ENCODE data around the gene TRAF3.

TRAF3 gene

DNA sequence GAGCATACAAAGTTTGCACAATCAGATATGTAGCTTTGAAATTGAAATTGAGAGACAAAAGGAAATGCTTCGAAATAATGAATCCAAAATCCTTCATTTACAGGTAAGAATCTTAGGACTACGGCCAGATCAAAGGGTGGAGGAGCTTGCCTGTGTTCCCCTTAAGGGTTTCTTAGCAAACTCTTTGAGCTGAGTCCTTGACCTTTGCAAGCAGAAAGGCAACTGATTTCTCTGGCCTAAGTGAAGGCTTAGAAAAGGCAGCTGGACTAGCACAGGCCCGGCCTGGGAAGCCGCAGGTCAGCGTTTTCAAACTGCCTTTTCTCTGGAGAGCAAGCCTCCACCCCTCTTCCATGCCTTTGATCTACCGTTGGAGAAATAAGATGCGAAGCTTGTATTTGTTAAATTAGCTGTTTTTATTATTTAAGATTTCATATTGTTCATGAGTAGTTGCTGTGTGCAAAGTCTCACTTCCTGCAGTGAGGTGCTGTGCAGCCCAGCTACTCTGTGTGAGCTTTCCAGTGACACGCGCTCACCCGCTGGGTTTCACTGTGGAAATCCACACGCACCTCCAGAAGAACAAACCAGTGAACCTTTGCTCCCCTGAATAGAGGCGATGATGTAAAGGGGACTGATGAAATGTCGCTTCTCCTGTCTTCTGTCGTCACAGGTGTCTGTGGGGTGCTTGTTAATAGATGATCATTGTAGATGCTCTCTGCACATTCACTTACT is 120.2 kb downstream of the TRAF3 start:
- no peak for DNase-seq

DNA sequence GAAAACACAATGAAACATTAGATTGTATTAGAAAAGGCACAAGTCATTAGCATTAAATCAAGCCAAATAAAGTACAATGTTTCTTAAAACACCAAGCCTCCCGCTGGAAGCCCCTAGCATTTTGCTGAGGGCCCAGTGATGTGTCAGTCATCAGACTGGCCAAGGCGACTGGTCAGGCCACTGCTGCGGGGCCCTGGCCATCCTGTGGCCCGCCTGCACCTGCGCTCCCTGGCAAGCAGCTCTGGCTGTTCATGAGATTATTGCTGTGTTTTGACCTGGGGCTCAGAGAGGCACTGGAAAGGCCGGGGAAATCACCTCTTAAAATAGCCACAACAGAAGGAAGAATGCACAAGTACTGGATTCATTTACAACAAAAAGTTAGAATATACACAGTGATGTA is 121.0 kb downstream of the TRAF3 start:
- DNase-seq = no peak

DNA sequence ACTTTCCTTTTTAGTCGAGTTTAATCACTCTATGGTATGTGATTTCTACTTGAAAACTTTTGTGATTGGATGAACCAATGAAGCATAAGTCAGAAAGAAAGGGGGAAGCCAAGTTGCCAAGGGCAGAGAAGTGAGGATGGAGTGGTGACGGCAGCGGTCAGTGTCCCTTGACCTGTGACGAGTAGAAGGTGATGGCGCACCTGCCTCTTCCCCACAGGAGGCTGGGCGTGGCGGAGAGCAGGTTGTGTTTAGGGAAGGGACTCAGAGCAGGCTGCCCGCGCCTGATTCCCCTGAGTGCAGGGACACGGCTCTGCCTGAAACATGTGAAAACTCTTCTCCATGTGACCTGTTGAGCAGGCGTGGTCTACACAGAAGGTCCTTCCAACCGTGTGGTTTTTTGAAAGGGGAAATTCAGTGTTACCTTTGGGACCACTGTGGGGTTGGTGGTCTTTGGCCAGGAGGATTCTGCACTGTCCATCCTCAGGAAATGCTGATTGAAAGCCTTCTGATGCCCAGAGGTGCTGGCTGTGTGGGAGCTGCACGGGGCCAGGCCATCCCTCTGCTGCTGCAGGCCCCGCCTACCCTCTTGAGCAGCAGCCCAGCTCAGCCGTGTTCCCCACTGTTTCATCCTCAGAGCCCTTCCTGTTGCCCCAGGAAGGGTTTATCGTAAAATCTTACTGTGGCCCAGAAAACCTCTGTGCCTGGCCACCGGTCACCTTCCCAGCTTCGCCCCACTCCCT is 121.7 kb downstream of the TRAF3 start:
- no peak for DNase-seq

DNA sequence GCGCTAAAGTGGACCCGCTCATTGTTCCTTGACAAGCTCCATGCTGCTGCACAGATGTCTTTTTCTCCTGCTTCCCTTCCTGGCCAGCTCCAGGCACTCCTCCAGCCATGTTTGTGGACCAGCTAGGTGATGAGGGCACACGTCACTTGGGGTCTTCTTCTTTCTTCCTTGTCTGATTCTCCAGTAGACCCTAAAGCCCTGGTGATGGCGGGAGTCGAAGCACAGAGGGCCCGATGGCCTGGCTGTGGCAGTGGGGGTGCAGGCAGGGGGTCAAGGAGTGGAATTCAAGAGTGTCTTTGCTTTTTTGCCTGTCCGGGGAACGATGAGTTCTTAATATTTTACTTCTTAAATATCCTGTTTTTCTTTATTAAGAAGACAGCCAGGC is 122.3 kb downstream of the TRAF3 start:
- DNase-seq = no peak

DNA sequence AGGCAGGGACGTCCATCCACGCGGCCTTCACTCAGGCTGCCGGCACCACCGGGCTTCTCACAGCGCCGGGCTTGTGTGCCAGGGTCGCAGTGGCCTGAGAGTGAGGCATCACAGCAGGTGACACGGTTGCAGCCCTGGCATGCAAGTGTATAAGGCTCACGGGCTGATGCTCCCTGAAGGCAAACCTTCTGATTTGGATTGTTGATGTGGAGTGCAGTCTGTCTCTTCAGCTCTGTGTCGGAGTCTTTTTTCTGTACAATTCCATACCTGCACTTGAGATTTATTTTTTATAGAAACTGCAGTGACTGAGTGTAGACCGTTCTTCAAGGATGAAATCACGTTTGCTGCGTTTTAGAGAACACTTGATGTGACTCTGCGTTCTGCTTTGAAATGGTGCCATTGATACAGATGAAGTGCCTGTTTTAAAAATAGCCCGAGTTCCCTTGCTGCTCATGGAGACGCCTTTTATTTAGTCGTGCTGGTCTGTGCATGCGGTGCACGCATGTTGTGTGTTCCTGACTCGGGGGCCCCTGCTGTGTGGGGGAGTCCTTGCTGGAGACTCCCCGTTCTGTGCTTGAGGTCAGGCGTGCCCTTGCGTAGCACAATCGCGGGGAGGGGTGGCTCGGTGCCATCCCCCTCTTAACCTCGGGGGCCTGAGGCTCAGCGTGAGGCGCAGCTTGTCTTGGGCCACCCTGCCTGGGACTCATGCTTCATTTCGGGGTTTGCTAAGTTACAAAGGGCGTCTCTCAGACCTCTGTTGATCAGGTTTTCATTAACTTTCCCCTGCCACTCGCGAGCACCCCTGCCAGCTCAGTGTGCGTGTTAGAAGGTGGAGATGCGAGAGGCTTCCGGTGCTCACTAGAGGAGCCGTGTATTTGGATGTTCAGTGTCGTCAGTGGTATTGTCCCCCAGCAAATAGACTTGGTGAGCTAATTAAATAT is 123.7 kb downstream of the TRAF3 start:
- DNase-seq = no peak

DNA sequence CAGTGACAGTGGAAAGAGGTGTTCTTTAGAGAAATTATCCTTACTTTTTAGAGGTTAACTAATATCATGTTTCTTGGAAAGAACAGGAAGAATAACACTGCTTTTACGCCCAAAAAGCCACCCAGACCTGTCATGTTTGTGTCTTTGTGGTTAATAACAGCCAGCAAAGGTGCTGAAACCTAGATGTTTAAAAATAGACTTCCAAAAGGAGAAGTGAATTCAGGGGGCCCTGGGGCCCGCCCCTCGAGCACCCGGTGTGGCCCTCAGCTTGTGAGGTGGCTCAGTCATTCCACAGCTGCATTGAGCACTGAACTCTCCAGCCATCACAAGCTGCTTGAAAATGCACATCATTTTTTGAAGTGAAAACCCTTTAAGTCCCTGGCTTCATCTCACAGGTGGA is 124.4 kb downstream of the TRAF3 start:
- no peak for DNase-seq

DNA sequence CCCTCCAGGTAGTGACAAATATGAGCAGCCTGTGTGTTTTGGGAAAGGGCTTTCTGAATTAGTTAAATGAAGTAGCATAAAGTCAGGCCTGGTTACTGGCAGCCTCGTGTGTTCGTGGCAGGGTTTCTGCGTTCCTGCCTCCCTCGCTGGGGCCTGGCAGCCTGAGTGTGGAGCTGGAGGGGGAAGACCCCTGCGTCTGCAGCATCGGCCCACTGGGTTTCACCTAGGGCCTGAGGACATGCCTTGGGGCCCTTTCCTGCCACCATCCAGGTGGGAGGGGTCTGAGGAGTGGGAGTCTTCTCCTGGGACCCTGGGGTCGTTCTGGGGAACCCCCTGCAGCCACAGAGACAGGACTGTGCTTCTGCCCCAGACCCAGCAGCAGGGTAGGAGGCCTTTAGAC is 124.8 kb downstream of the TRAF3 start:
- DNase-seq = no peak

DNA sequence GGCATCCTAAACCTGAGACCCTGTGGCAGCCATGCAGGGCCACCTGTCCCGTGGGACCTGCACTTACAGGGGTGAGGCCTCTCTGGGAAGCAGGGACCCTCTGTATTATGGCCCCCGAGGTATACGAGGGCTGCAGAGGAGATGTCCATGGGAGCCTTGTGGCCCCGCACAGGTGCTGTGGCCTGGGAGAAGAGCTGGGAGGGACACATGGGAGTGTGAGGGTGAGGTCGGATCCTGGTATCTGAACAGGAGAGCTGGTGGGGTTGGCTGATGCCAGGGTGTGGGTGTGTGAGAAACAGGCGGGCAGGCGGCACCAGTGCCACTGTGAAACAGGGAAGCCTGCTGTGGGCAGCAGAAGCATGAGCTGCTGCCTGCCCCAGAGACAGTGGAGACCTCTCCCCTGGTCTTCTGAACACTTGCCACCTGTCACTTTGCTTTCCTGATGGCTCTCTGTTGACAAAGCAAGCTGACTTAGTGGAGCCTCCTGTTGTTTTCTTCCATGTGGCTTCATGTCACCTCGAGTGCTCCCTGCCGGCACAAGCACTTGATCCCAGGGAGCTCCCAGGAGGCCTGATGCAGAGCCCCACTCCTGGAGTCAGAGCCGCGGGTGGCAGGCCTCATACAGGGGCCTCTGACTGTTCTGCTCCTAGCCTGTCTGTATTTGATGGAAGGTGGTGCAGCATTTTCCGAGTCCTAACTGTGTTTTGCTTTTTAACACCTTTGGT is 125.4 kb downstream of the TRAF3 start:
- no peak for DNase-seq

DNA sequence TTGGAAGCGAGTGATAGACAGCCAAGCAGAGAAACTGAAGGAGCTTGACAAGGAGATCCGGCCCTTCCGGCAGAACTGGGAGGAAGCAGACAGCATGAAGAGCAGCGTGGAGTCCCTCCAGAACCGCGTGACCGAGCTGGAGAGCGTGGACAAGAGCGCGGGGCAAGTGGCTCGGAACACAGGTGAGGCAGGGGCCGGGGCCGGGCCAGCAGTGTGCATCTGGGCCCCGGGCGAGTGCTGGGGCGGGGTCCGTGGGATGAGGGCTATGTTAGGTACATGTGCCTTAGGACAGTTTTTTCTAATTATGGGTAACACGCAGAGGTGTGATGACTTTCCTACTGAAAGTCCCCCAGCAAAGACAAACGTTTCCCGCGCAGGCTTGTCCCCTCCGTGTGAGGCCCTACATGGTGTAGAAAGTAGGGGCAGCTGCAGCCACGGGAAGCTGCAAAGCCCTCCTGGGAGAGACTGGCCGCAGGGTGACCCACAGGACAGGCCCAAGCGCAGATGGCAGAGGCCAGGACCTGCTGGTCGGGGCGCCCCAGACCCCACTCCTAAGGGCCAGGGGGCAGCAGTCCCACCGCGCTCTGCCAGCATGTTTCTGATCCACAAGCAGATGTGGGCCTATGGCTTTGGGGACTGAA is 126.1 kb downstream of the TRAF3 start:
- DNase-seq = no peak

DNA sequence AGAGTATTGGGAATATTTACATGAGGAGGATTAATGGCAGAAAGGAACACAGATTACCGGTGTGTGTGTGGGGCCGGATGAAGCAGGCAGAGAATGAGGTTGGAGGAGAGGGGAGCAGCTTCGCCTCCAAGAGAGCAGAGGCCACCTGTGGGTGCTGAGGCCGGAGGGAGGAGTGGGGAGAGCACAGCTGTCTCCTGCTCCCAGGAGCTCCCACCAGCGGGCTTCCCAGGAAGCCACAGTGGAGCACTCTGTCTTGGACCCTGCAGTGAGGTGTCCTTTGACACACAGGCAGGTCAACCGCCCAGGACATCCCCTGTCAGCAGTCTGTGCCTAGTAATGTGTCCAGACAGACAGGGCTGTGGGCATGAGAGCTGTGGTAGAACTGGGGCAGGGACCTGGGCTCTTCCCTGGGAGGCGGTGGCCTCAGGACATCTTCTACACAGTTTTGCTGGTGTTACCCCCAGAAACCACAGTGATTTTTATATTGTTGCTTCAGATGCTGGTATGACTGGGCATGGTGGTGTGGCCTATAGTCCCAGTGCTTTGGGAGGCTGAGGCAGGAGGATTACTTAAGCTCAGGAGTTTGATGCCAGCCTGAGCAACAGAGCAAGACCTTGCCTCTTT is 126.8 kb downstream of the TRAF3 start:
- no peak for DNase-seq

DNA sequence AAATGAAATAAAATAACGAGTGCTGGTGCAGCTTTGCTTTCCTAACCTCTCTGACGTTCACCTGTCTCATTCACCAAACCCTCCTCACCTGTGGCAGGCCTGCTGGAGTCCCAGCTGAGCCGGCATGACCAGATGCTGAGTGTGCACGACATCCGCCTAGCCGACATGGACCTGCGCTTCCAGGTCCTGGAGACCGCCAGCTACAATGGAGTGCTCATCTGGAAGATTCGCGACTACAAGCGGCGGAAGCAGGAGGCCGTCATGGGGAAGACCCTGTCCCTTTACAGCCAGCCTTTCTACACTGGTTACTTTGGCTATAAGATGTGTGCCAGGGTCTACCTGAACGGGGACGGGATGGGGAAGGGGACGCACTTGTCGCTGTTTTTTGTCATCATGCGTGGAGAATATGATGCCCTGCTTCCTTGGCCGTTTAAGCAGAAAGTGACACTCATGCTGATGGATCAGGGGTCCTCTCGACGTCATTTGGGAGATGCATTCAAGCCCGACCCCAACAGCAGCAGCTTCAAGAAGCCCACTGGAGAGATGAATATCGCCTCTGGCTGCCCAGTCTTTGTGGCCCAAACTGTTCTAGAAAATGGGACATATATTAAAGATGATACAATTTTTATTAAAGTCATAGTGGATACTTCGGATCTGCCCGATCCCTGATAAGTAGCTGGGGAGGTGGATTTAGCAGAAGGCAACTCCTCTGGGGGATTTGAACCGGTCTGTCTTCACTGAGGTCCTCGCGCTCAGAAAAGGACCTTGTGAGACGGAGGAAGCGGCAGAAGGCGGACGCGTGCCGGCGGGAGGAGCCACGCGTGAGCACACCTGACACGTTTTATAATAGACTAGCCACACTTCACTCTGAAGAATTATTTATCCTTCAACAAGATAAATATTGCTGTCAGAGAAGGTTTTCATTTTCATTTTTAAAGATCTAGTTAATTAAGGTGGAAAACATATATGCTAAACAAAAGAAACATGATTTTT is 128.2 kb downstream of the TRAF3 start:
- no peak for DNase-seq

DNA sequence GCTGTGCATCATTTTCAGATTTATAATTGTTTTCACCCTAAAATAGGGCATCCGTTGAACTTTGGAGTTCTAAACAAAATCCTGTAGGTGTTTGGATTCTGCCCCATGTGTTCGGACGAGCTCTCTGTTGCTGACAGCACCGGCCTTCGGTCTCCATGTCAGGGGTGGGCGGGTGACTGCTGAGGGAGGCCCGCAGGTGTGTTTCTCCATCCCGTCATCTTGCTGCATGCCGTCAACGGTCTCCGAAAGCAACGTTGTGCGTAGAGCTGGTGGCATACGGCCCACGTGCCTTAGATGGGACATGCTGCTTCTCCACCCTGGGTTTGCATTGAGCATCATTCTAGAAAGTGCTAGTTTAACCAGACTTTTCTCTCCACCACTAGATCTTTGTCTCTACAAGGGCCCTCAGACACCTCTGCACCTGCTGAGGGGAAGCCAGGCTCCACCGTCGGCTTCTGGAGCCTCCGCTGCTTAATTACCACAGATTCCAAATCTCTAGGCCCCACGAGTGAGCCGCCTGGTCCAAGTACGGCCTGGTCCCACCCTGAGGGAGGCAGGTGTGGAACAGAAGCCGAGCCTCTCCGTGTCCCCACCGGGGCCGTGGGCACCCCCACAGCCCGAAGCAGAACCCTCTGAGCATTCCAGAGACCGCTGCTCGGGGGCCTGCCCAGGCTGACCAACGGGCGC is 129.5 kb downstream of the TRAF3 start:
- DNase-seq = no peak

DNA sequence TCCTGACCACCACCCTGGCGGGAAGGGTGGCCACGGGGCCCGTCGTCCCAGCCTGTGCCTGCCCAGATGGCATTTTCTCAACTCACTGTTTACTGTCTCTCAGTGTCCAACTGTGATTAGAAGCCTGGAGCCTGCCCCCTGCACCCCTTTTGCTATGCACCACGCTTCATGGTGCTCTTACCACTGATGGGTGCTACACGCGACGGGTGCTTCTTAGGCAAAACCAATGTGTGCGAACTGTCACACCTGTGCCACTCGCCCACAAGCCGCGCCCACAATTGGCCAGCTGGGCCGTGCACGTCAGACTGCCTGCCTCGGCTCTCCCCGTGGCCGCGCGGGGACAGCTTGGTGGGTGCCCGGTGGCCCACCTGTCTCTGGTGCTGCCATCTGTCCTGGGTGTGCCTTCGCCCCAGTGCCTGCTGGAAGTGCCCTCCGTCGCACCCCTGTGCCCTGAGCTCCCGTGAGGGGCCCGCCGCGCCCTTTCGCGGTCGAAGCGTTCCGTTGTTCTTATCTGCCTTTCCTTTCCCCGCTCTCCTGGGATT is 130.1 kb downstream of the TRAF3 start:
- no peak for DNase-seq

DNA sequence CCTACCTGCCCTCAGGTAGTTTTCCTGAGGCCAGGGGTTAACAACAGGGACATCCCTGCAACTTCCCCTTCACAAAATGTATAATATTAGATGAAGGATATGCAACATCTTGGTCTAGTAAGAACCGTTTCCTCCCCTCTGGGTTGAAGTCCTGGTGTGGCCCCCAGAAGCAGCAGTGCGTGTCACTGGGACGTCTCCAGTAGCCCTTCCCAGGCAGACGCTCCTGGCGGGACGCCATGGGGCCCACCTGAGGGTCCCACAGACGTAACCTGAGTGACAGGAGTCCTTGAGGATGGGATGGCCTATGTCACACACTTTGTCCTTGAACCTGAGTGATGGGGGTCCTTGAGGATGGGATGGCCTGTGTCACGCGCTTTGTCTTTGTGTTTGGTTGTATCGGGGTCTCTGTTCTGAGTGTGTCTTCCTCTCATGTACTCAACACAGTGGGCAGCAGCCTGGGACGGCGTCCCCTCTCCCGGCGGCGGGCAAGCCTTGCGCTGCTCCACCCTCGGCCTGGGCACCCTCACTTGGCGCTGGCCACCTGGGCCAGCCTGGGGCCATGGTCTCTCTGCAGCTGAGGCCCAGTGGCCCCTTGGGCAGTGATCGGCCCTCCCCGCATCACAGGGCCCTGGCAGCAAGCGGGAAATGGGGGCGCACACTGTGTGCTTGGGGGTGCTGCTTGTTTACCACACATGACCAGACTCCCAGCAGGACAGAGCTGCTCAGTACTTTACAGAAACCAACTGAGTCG is 130.9 kb downstream of the TRAF3 start:
- DNase-seq = no peak

DNA sequence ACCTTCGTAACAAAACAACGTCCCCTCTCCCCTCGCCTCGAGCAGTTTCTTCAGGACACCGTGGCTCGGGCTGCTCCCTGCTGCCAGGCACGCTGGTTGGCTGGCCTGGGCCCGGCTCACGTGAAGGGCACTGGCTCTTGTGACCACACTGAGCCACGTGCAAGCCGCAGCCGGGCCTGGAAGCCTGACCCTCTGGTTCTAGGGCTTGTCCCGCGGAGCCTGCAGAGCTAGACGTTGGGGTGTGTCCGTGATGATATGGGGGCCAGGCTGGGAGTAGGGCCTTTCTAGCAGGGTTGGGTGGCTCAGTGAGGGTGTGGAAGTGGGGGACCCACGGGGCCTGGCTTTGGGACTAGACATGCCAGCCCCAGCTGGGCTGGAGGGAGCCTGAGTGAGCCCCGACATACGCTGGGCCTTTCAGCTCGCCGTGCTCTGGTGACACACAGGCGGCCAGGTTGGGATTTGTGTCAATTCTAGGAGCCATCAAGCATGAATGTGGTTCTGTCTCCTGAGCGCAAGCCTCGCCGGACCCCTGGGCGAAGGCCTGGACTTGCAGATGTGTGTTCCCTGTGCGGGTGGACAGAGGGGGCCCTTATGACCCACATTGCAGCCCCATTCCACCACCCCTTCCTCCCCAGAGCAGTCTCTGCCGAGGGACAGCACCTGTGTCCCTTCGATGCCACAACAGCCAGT is 131.7 kb downstream of the TRAF3 start:
- no peak for DNase-seq

DNA sequence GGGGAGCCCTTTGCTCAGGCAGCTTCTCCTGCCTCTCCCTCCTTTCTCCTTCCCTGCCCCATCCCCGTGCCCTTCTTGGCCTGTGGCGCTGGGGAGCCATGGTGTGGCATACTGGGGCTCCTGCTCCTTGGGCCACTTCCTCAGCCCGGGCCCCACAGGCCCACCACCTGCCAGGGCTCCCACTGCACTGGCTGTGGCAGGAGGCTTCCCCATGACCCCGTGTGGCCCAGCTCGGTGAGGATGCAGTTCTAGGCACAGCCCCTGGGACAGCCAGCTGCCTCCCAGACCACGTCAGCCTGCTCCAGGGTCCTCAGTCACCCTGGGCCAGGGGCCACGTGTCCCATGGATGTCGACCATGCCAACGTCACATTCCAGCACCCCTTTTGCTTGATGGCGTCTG is 132.2 kb downstream of the TRAF3 start:
- DNase-seq = no peak

DNA sequence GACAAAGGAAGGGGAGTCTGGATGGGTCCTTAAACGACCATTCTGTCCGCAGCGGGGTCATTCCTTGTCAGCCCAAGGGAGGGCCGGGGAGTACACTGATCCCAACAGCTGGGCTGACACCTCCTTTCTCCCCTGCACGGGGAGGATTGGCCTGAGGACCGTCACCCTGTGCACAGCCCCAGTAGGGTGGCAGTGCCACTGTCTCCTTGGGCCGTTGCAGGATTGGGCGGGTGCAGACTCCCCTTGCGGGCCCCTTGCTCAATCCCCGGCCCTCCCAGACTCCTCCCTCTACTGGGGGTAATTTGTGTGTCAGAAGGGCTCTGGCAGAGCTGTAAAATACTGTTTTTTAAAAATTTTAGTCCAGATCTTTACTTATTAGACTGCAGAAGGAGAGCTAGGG is 132.7 kb downstream of the TRAF3 start:
- no peak for DNase-seq

DNA sequence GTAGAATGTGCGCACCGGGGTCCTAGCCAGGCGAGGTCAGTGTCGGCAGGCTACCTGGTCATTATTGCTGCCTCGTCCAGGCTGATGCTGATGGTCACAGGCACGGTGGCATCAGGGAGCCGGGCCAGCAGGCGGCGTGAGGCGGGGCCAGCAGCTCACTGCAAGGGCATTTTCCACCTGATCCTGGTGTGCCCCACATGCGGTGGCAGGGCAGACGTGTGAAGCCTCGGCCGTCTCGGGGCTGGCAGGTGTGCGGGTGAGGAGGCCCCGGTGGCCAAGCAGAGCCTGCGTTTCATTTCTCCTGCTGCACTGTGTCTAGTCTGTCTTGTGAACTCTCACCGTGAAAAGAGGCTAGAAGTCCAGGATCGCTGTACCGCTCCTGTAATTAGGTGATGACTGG is 133.2 kb downstream of the TRAF3 start:
- DNase-seq = no peak

Measured in cortex of kidney (tissue), 1 donor.